Loucy (cell line): Measurements from ENCODE around the gene SCGB2A2.

ENCODE experiments used
- H2AFZ ChIP-seq: fragments of 200-600 bp; sonication (generic); 2 replicates; pipeline ENCODE4 v1.6.0; 2016; ENCODE audit warnings: antibody characterized with exemption, mild to moderate bottlenecking, low read length, moderate library complexity
- H3F3A ChIP-seq: fragments of 200-600 bp; 2 replicates; pipeline ENCODE4 v1.6.0; 2016; ENCODE audit warnings: antibody characterized with exemption, low read depth, mild to moderate bottlenecking
- H3K27me3 ChIP-seq: fragments of 200-600 bp; sonication (generic); 2 replicates; pipeline ENCODE4 v1.6.1; 2014; ENCODE audit warnings: low read length, mild to moderate bottlenecking; ENCODE audit not compliant: insufficient read depth, poor library complexity, severe bottlenecking
- H3K36me3 ChIP-seq: fragments of 200-600 bp; sonication (generic); 2 replicates; pipeline ENCODE4 v1.6.1; 2016; ENCODE audit warnings: low read length; ENCODE audit not compliant: insufficient read depth
- H3K4me1 ChIP-seq: fragments of 200-600 bp; sonication (generic); 2 replicates; pipeline ENCODE4 v1.5.1; 2014; ENCODE audit warnings: low read length, mild to moderate bottlenecking; ENCODE audit not compliant: insufficient read depth, poor library complexity, severe bottlenecking
- H3K4me2 ChIP-seq: fragments of 200-600 bp; sonication (generic); 2 replicates; pipeline ENCODE4 v1.6.0; 2014; ENCODE audit warnings: antibody characterized with exemption, low read length, low read depth, mild to moderate bottlenecking; ENCODE audit not compliant: poor library complexity, severe bottlenecking
- H3K4me3 ChIP-seq: fragments of 200-600 bp; sonication (generic); 2 replicates; pipeline ENCODE4 v1.5.1; 2014; ENCODE audit warnings: low read length, mild to moderate bottlenecking, mixed read lengths; ENCODE audit not compliant: poor library complexity, severe bottlenecking
- H3K79me2 ChIP-seq: fragments of 200-600 bp; sonication (generic); 2 replicates; pipeline ENCODE4 v1.6.1; 2014; ENCODE audit warnings: low read length; ENCODE audit not compliant: insufficient read depth
- H3K9ac ChIP-seq: fragments of 200-600 bp; sonication (generic); 2 replicates; pipeline ENCODE4 v1.6.0; 2014; ENCODE audit warnings: mild to moderate bottlenecking, low read depth, low read length, moderate library complexity; ENCODE audit not compliant: poor library complexity, severe bottlenecking
- H3K9me2 ChIP-seq: fragments of 200-600 bp; sonication (generic); replicated peaks from 2 replicates; pipeline ENCODE4 v1.6.1; 2016; ENCODE audit warnings: low read depth, low read length, mixed read lengths
- H3K9me3 ChIP-seq: fragments of 200-600 bp; sonication (generic); 2 replicates; pipeline ENCODE4 v1.6.1; 2014; ENCODE audit warnings: mild to moderate bottlenecking, antibody characterized with exemption, low read length, low read depth; ENCODE audit not compliant: insufficient read depth
- H4K20me1 ChIP-seq: fragments of 200-600 bp; sonication (generic); 2 replicates; pipeline ENCODE4 v1.6.0; 2014; ENCODE audit warnings: antibody characterized with exemption, low read length, mild to moderate bottlenecking; ENCODE audit not compliant: insufficient read depth, poor library complexity, severe bottlenecking
- EZH2phosphoT487 ChIP-seq: fragments of 200-600 bp; IDR thresholded peaks from 2 replicates; pipeline ENCODE4 v1.6.1; 2018; ENCODE audit warnings: antibody characterized with exemption, mild to moderate bottlenecking, moderate library complexity, borderline replicate concordance
- TF ChIP-seq, protein P1 (sequence below): fragments of 200-600 bp; sonication (generic); conservative IDR thresholded peaks from 2 replicates; pipeline ENCODE4 v1.5.1; 2014; ENCODE audit warnings: mild to moderate bottlenecking, antibody characterized with exemption, low read length

SCGB2A2 gene

DNA sequence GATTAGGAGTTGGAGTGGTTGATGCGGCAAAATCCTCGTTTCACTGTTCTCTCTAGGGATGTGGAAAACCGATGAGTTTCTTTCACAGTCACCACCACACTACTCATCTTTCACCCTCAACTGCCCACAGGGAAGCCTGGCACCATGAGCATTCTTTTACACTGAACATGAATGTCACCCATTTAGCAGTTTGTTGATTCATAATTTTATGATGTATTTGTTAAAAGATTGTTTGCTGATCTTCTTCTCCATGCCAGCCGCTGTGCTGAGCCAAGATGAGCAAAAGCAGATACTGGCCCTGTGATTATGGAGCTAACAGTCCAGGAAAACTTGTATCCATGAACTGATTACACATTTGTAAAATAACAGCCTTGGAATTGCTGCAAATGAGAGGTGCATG lies 31.8 kb upstream of the SCGB2A2 start:
- Histone ChIP-seq H3F3A (no peaks in the 10 kb centered on the region), H3K36me3 (no peaks in the 10 kb centered on the region), H3K9me3 (no peaks in the 10 kb centered on the region), H3K9ac (no peak overlapping the region), H4K20me1 (no peaks in the 10 kb centered on the region), H3K27me3 (no peaks in the 10 kb centered on the region), H3K9me2 (no peaks in the 10 kb centered on the region), H3K4me2 (no peak overlapping the region), H3K4me1 (no peaks in the 10 kb centered on the region), H2AFZ (no peak overlapping the region), H3K79me2 (no peaks in the 10 kb centered on the region), H3K4me3 (no peak overlapping the region)
- TF ChIP-seq, protein P1, sequence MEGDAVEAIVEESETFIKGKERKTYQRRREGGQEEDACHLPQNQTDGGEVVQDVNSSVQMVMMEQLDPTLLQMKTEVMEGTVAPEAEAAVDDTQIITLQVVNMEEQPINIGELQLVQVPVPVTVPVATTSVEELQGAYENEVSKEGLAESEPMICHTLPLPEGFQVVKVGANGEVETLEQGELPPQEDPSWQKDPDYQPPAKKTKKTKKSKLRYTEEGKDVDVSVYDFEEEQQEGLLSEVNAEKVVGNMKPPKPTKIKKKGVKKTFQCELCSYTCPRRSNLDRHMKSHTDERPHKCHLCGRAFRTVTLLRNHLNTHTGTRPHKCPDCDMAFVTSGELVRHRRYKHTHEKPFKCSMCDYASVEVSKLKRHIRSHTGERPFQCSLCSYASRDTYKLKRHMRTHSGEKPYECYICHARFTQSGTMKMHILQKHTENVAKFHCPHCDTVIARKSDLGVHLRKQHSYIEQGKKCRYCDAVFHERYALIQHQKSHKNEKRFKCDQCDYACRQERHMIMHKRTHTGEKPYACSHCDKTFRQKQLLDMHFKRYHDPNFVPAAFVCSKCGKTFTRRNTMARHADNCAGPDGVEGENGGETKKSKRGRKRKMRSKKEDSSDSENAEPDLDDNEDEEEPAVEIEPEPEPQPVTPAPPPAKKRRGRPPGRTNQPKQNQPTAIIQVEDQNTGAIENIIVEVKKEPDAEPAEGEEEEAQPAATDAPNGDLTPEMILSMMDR: no peak
- TF ChIP-seq EZH2phosphoT487: no peak

DNA sequence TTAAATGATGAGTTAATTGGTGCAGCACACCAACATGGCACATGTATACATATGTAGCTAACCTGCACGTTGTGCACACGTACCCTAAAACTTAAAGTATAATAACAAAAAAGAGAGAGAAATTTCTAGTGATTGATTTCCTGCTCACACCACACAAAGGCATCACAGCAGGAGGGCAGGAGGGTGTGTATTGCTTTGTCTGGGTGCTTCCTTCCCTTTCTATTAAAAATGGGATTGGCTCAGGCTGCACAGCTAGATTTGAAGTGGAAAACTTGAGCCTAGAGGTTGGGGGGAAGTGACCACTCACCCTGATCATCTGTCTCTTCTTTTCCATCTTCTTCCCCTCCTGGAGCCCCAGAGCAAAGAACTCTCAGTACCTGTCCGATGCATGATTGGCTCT lies 28.9 kb upstream of the SCGB2A2 start:
- Histone ChIP-seq H3K9me2 (no peaks in the 10 kb centered on the region), H3K36me3 (no peaks in the 10 kb centered on the region), H3F3A (no peaks in the 10 kb centered on the region), H3K9me3 (no peaks in the 10 kb centered on the region), H2AFZ (no peak overlapping the region), H3K79me2 (no peaks in the 10 kb centered on the region), H3K27me3 (no peaks in the 10 kb centered on the region), H3K9ac (no peak overlapping the region), H4K20me1 (no peaks in the 10 kb centered on the region), H3K4me1 (no peaks in the 10 kb centered on the region), H3K4me2 (no peak overlapping the region), H3K4me3 (no peak overlapping the region)
- TF ChIP-seq, protein P1: no peak
- TF ChIP-seq EZH2phosphoT487: no peak

DNA sequence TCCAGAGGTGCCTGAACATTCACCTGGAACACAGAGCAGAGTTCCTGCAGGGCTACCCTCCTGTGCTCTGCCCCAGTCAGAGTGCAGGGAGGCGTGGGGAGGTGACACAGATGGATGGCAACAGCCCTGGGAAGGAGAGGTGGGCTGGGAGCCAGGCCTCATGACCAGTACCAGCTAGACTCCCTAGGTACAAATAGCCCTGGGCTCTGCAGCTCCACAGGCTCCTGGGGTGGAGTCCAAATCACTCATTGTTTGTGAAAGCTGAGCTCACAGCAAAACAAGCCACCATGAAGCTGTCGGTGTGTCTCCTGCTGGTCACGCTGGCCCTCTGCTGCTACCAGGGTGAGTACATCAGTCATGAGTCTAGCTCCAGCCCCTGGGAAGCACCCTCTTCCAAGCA lies 27.9 kb upstream of the SCGB2A2 start, which contains the start of gene SCGB1D2:
Gene SCGB1D2, plus strand, starts transcription at position 219 of the 400 bp plus-strand sequence. Its CDS starts 69 bp downstream, at position 288.
- Histone ChIP-seq H3F3A (no peaks in the 10 kb centered on the region), H3K27me3 (no peaks in the 10 kb centered on the region), H3K4me1 (no peaks in the 10 kb centered on the region), H3K36me3 (no peaks in the 10 kb centered on the region), H3K79me2 (no peaks in the 10 kb centered on the region), H4K20me1 (no peaks in the 10 kb centered on the region), H3K4me2 (no peak within 1 kb of the TSS), H2AFZ (no peak within 1 kb of the TSS), H3K9ac (no peak within 1 kb of the TSS), H3K9me3 (no peaks in the 10 kb centered on the region), H3K4me3 (no peak within 1 kb of the TSS), H3K9me2 (no peaks in the 10 kb centered on the region)
- TF ChIP-seq, protein P1: no peak
- TF ChIP-seq EZH2phosphoT487: no peak
